Measurements from ENCODE around the gene PCLO. TPM values are rescaled to one million over a fixed set of nuclear protein-coding genes. Genes with fewer than 3 reads are reported as not detected.
"Not testable (repeated sequence)": the region's sequence is repeated elsewhere in the genome, so short reads cannot be mapped to it uniquely, and the experiment has no call there.

PCLO gene
- total and polyA plus RNA-seq, 4 donors = under 0.01 to 1.2 (median 0.32) TPM

GRCh38 chr7:82722946-82723345 is 439.7 kb downstream of the PCLO start:
- ATAC-seq (ENCODE audit: low FRiP score) (no peak), DNase-seq (no peak)
- no peak overlapping the region for H3K4me3 ChIP-seq (ENCODE audit: low read length in 2 of 2)
- no peaks in the 10 kb centered on the region for H3K36me3 ChIP-seq (ENCODE audit: control insufficient read depth in 1 of 2, insufficient read depth in 2 of 2, low read length in 1 of 2)
- no peaks in the 10 kb centered on the region for H3K27me3 ChIP-seq (ENCODE audit: control insufficient read depth in 1 of 2, insufficient read depth in 2 of 2, low read length in 1 of 2)
- H3K27ac ChIP-seq (ENCODE audit: low read depth in 1 of 2, low read length in 2 of 2) = no peak overlapping the region
- no peaks in the 10 kb centered on the region for H3K9me3 ChIP-seq (ENCODE audit: control insufficient read depth, low read length)
- 51 to 55% methylated on average over 3 of the region's 3 CpGs for WGBS, 2 donors
- no peaks in the 10 kb centered on the region for H3K4me1 ChIP-seq (ENCODE audit: control insufficient read depth in 1 of 2, insufficient read depth in 2 of 2, low read length in 2 of 2)
- intact Hi-C loops (cut with DNase I) = loop anchor here in 1 of 2 donors (10.0 kb wide), 1 partner anchor 1238 kb away; no protein-coding TSS in a partner anchor

GRCh38 chr7:82715344-82715743 is 447.3 kb downstream of the PCLO start:
- Histone ChIP-seq H3K36me3 (ENCODE audit: control insufficient read depth in 1 of 2, insufficient read depth in 2 of 2, low read length in 1 of 2) (no peaks in the 10 kb centered on the region), H3K4me1 (ENCODE audit: control insufficient read depth in 1 of 2, insufficient read depth in 2 of 2, low read length in 2 of 2) (no peaks in the 10 kb centered on the region), H3K9me3 (ENCODE audit: control insufficient read depth, low read length) (no peaks in the 10 kb centered on the region), H3K4me3 (ENCODE audit: low read length in 2 of 2) (no peak overlapping the region), H3K27me3 (ENCODE audit: control insufficient read depth in 1 of 2, insufficient read depth in 2 of 2, low read length in 1 of 2) (no peaks in the 10 kb centered on the region), H3K27ac (ENCODE audit: low read depth in 1 of 2, low read length in 2 of 2) (no peak overlapping the region)
- intact Hi-C loops (cut with DNase I) = no loop called here
- DNase-seq = no peak
- 71 to 76% methylated on average over 2 of the region's 2 CpGs for WGBS, 2 donors
- ATAC-seq (ENCODE audit: low FRiP score) = no peak

- Histone ChIP-seq H3K27ac (ENCODE audit: low read depth in 1 of 2, low read length in 2 of 2) (no peak overlapping the region), H3K27me3 (ENCODE audit: control insufficient read depth in 1 of 2, insufficient read depth in 2 of 2, low read length in 1 of 2) (no peaks in the 10 kb centered on the region), H3K4me1 (ENCODE audit: control insufficient read depth in 1 of 2, insufficient read depth in 2 of 2, low read length in 2 of 2) (no peaks in the 10 kb centered on the region), H3K9me3 (ENCODE audit: control insufficient read depth, low read length) (no peaks in the 10 kb centered on the region), H3K36me3 (ENCODE audit: control insufficient read depth in 1 of 2, insufficient read depth in 2 of 2, low read length in 1 of 2) (no peaks in the 10 kb centered on the region), H3K4me3 (ENCODE audit: low read length in 2 of 2) (no peak overlapping the region)
- intact Hi-C loops (cut with DNase I) = no loop called here
- 71 to 84% methylated on average over 2 of the region's 2 CpGs for WGBS, 2 donors
- DNase-seq (no peak), ATAC-seq (ENCODE audit: low FRiP score) (no peak)
These were observed 447.8 kb downstream of the PCLO start for GRCh38 chr7:82714883-82715282.

GRCh38 chr7:82713506-82713905 is 449.2 kb downstream of the PCLO start:
- H3K36me3 ChIP-seq (ENCODE audit: control insufficient read depth in 1 of 2, insufficient read depth in 2 of 2, low read length in 1 of 2) = no peaks in the 10 kb centered on the region
- H3K4me1 ChIP-seq (ENCODE audit: control insufficient read depth in 1 of 2, insufficient read depth in 2 of 2, low read length in 2 of 2) = no peaks in the 10 kb centered on the region
- H3K4me3 ChIP-seq (ENCODE audit: low read length in 2 of 2) = no peak overlapping the region
- ATAC-seq (ENCODE audit: low FRiP score) (no peak), DNase-seq (no peak)
- H3K27ac ChIP-seq (ENCODE audit: low read depth in 1 of 2, low read length in 2 of 2) = no peak overlapping the region
- no peaks in the 10 kb centered on the region for H3K9me3 ChIP-seq (ENCODE audit: control insufficient read depth, low read length)
- H3K27me3 ChIP-seq (ENCODE audit: control insufficient read depth in 1 of 2, insufficient read depth in 2 of 2, low read length in 1 of 2) = no peaks in the 10 kb centered on the region
- intact Hi-C loops (cut with DNase I) = no loop called here
- WGBS, 2 donors = 74 to 78% methylated on average over 2 of the region's 2 CpGs

GRCh38 chr7:82706344-82706743 is 456.3 kb downstream of the PCLO start:
- 84 to 90% methylated on average over 1 of the region's 1 CpG for WGBS, 2 donors
- H3K9me3 ChIP-seq (ENCODE audit: control insufficient read depth, low read length); H3K27ac ChIP-seq (ENCODE audit: low read depth in 1 of 2, low read length in 2 of 2); ATAC-seq (ENCODE audit: low FRiP score); H3K36me3 ChIP-seq (ENCODE audit: control insufficient read depth in 1 of 2, insufficient read depth in 2 of 2, low read length in 1 of 2); intact Hi-C loops (cut with DNase I); DNase-seq; H3K27me3 ChIP-seq (ENCODE audit: control insufficient read depth in 1 of 2, insufficient read depth in 2 of 2, low read length in 1 of 2); H3K4me3 ChIP-seq (ENCODE audit: low read length in 2 of 2); H3K4me1 ChIP-seq (ENCODE audit: control insufficient read depth in 1 of 2, insufficient read depth in 2 of 2, low read length in 2 of 2): not testable (repeated sequence)

GRCh38 chr7:82705517-82706260 is 457.0 kb downstream of the PCLO start:
- DNase-seq (no peak), ATAC-seq (ENCODE audit: low FRiP score) (no peak)
- H3K27ac ChIP-seq (ENCODE audit: low read depth in 1 of 2, low read length in 2 of 2) = no peak overlapping the region
- no peak overlapping the region for H3K4me3 ChIP-seq (ENCODE audit: low read length in 2 of 2)
- H3K27me3 ChIP-seq (ENCODE audit: control insufficient read depth in 1 of 2, insufficient read depth in 2 of 2, low read length in 1 of 2) = peaks cover 0 to 2% of the 10 kb centered on the region in 2 donors
- H3K4me1 ChIP-seq (ENCODE audit: control insufficient read depth in 1 of 2, insufficient read depth in 2 of 2, low read length in 2 of 2) = no peaks in the 10 kb centered on the region
- H3K9me3 ChIP-seq (ENCODE audit: control insufficient read depth, low read length) = no peaks in the 10 kb centered on the region
- H3K36me3 ChIP-seq (ENCODE audit: control insufficient read depth in 1 of 2, insufficient read depth in 2 of 2, low read length in 1 of 2) = no peaks in the 10 kb centered on the region
- intact Hi-C loops (cut with DNase I) = no loop called here
- 15 to 16% methylated on average over 2 of the region's 2 CpGs for WGBS, 2 donors

- no peak for ATAC-seq (ENCODE audit: low FRiP score)
- Histone ChIP-seq H3K4me3 (ENCODE audit: low read length in 2 of 2) (no peak overlapping the region), H3K27me3 (ENCODE audit: control insufficient read depth in 1 of 2, insufficient read depth in 2 of 2, low read length in 1 of 2) (peaks cover 0 to 2% of the 10 kb centered on the region in 2 donors), H3K4me1 (ENCODE audit: control insufficient read depth in 1 of 2, insufficient read depth in 2 of 2, low read length in 2 of 2) (no peaks in the 10 kb centered on the region), H3K27ac (ENCODE audit: low read depth in 1 of 2, low read length in 2 of 2) (no peak overlapping the region), H3K9me3 (ENCODE audit: control insufficient read depth, low read length) (peaks cover 1% of the 10 kb centered on the region), H3K36me3 (ENCODE audit: control insufficient read depth in 1 of 2, insufficient read depth in 2 of 2, low read length in 1 of 2) (no peaks in the 10 kb centered on the region)
- no peak for DNase-seq
- intact Hi-C loops (cut with DNase I) = no loop called here
These were observed 458.6 kb downstream of the PCLO start for GRCh38 chr7:82704121-82704520.
